Measurements from ENCODE around the gene RTF2.

Gene RTF2

DNA sequence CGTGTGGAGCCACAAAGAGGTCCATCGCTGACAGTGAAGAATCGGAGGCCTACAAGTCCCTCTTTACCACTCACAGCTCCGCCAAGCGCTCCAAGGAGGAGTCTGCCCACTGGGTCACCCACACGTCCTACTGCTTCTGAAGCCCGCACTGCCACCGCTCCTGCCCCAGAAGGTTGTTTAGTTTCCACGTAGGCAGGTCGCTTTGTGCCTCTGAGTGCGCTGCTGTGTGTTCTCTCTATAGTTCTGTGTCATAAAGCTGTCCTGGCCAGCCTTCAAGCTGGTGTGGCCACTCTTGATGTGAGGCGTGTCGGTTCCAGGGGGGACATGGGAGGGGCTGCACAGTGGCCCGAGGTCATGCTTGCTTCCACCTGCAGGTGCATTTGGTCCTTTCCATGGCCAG is 49.7 kb downstream of the RTF2 start:
- TF ChIP-seq POLR2AphosphoS5 (IDR thresholded peaks at IDR 0.05; ENCODE audit: low read depth, low read length) (no peak), REST (IDR thresholded peaks at IDR 0.05; ENCODE audit: insufficient read depth in 1 of 2, low read depth in 2 of 2, low read length in 2 of 2) (no peak), FOXP2 (optimal IDR thresholded peaks at IDR 0.05; ENCODE audit: borderline replicate concordance, extremely low read depth, extremely low read length, insufficient read depth) (no peak), TAF1 (IDR thresholded peaks at IDR 0.05; ENCODE audit: borderline replicate concordance, insufficient read depth, low read length) (no peak), SIN3A (IDR thresholded peaks at IDR 0.05; ENCODE audit: borderline replicate concordance, insufficient read depth, low read length) (no peak)

DNA sequence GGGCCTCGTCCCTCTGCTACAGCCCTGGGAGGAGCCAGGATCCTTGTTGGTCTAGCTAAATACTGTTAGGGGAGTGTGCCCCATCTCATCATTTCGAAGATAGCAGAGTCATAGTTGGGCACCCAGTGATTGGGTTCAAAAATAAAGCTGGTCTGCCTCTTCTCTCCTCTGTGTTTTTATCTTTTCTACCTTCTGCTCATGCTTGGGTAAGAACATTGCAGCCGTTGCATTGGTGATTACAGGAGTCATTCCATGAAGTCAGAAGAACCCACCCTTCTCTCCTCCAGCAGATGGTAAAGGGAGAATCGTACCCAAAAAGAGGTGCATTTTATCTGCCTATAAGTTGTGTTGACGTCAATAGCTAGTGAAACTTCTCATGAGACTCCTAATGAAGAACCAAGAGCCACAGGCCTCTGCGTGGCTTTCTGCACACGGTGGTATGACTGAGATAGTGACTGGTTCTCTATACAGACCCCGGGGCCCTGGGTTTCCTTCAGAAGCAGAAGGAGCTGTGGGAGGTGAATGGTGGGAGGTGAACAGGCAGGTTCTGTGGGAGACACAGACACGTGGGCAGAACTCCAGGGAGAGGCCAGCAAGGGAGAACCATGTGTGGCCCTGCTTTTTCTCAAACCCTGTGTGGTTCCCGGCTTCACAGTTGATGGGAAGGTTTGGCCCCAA is 50.4 kb downstream of the RTF2 start:
- no peak for TF ChIP-seq SIN3A (IDR thresholded peaks at IDR 0.05; ENCODE audit: borderline replicate concordance, insufficient read depth, low read length)
- no peak for TF ChIP-seq POLR2AphosphoS5 (IDR thresholded peaks at IDR 0.05; ENCODE audit: low read depth, low read length)
- TF ChIP-seq REST (IDR thresholded peaks at IDR 0.05; ENCODE audit: insufficient read depth in 1 of 2, low read depth in 2 of 2, low read length in 2 of 2) = no peak
- no peak for TF ChIP-seq FOXP2 (optimal IDR thresholded peaks at IDR 0.05; ENCODE audit: borderline replicate concordance, extremely low read depth, extremely low read length, insufficient read depth)
- no peak for TF ChIP-seq TAF1 (IDR thresholded peaks at IDR 0.05; ENCODE audit: borderline replicate concordance, insufficient read depth, low read length)

DNA sequence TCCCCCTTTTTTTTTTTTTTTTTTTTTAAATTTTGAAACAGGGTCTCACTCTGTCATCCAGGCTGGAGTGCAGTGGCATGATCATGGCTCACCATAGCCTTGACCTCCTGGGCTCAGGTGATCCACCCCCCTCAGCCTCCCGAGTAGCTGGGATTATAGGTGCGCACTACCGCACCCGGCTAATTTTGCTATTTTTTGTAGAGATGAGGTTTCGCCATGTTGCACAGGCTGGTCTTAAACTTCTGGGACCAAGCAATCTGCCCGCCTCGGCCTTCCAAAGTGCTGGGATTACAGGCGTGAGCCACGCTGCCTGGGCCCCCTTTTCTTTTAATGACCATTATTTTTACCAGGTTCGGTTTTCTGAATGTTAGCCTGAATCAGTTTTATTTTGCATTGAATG is 51.1 kb downstream of the RTF2 start:
- no peak for TF ChIP-seq TAF1 (IDR thresholded peaks at IDR 0.05; ENCODE audit: borderline replicate concordance, insufficient read depth, low read length)
- TF ChIP-seq POLR2AphosphoS5 (IDR thresholded peaks at IDR 0.05; ENCODE audit: low read depth, low read length) = no peak
- no peak for TF ChIP-seq SIN3A (IDR thresholded peaks at IDR 0.05; ENCODE audit: borderline replicate concordance, insufficient read depth, low read length)
- no peak for TF ChIP-seq FOXP2 (optimal IDR thresholded peaks at IDR 0.05; ENCODE audit: borderline replicate concordance, extremely low read depth, extremely low read length, insufficient read depth)
- TF ChIP-seq REST (IDR thresholded peaks at IDR 0.05; ENCODE audit: insufficient read depth in 1 of 2, low read depth in 2 of 2, low read length in 2 of 2) = no peak

GRCh38 chr20:56520180-56520579 is 51.8 kb downstream of the RTF2 start:
- TF ChIP-seq FOXP2 (optimal IDR thresholded peaks at IDR 0.05; ENCODE audit: borderline replicate concordance, extremely low read depth, extremely low read length, insufficient read depth) (no peak), POLR2AphosphoS5 (IDR thresholded peaks at IDR 0.05; ENCODE audit: low read depth, low read length) (no peak), TAF1 (IDR thresholded peaks at IDR 0.05; ENCODE audit: borderline replicate concordance, insufficient read depth, low read length) (no peak), SIN3A (IDR thresholded peaks at IDR 0.05; ENCODE audit: borderline replicate concordance, insufficient read depth, low read length) (no peak), REST (IDR thresholded peaks at IDR 0.05; ENCODE audit: insufficient read depth in 1 of 2, low read depth in 2 of 2, low read length in 2 of 2) (no peak)

Data from PFSK-1 (cell line).